Measurements from ENCODE around the gene EXD3. TPM values are rescaled to one million over a fixed set of nuclear protein-coding genes. Genes with fewer than 3 reads are reported as not detected.

Gene EXD3
- total RNA-seq, 1 donor from 2014 or later: 19.5 TPM

DNA sequence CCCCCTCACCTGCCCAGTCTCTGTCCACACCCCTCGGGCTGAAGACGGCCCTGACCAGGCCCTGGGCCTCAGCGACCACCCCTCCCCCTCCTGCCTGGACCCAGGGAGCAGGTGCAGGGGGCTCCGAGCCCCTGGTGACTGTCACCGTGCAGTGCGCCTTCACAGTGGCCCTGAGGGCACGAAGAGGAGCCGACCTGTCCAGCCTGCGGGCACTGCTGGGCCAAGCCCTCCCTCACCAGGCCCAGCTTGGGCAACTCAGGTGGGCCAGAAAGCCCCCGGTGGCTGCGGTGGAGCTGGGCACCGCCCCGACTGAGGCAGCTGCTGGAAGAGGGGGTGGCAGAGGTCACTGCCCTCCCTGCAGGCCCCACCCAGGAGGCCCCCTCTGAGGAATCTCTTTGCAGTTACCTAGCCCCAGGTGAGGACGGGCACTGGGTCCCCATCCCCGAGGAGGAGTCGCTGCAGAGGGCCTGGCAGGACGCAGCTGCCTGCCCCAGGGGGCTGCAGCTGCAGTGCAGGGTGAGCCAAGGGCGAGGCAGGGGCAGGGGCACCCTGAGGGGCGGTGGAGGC lies 10.5 kb upstream of the EXD3 start:
- H3K4me1 Mint-ChIP-seq (ENCODE audit: unreplicated experiment): no peaks in the 10 kb centered on the region
- H3K27ac Mint-ChIP-seq: no peak overlapping the region
- TF ChIP-seq, protein P1, sequence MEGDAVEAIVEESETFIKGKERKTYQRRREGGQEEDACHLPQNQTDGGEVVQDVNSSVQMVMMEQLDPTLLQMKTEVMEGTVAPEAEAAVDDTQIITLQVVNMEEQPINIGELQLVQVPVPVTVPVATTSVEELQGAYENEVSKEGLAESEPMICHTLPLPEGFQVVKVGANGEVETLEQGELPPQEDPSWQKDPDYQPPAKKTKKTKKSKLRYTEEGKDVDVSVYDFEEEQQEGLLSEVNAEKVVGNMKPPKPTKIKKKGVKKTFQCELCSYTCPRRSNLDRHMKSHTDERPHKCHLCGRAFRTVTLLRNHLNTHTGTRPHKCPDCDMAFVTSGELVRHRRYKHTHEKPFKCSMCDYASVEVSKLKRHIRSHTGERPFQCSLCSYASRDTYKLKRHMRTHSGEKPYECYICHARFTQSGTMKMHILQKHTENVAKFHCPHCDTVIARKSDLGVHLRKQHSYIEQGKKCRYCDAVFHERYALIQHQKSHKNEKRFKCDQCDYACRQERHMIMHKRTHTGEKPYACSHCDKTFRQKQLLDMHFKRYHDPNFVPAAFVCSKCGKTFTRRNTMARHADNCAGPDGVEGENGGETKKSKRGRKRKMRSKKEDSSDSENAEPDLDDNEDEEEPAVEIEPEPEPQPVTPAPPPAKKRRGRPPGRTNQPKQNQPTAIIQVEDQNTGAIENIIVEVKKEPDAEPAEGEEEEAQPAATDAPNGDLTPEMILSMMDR (conservative IDR thresholded peaks at IDR 0.05): no peak
- H3K4me3 Mint-ChIP-seq: no peak overlapping the region
- no peak for DNase-seq (ENCODE audit: extremely low spot score, unreplicated experiment)
- H3K27me3 Mint-ChIP-seq: no peaks in the 10 kb centered on the region
- no peaks in the 10 kb centered on the region for H3K9me3 Mint-ChIP-seq
- no peaks in the 10 kb centered on the region for H3K36me3 Mint-ChIP-seq

DNA sequence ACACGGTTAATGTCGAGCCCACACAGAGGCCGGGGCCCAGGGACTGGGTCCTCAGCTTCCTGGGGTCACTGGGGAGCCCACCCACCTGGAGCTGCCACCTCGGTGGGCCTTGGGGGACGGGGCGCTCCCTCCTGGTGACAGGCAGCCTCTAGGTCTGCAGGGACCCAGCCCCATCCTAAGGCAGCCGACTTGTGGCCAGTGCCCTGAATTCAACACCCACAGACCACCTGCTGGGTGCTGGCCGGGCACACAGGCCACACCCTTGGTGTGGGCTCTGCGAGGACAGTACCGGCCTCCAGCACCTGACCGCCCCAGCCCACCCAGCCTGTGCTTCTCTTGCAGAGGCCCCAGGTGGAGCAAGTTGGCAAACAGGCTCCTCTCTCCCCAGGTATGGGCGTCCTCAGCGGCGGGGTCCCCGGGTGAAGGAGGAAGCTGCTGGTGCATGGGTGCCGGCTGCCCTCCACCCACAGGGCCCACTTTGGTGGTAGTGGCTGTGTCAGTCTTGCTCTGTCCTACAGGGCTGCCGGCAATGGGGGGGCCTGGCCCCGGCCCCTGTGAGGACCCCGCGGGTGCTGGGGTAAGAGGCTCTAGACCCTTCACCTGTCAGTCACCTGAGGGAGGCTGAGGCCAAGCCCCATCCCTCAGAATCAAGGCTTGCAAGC lies 9.9 kb upstream of the EXD3 start:
- Mint-ChIP-seq H3K27me3 (no peaks in the 10 kb centered on the region), H3K4me1 (ENCODE audit: unreplicated experiment) (no peaks in the 10 kb centered on the region), H3K9me3 (no peaks in the 10 kb centered on the region), H3K27ac (no peak overlapping the region), H3K36me3 (no peaks in the 10 kb centered on the region), H3K4me3 (no peak overlapping the region)
- TF ChIP-seq, protein P1 (conservative IDR thresholded peaks at IDR 0.05): no peak
- DNase-seq (ENCODE audit: extremely low spot score, unreplicated experiment): no peak

DNA sequence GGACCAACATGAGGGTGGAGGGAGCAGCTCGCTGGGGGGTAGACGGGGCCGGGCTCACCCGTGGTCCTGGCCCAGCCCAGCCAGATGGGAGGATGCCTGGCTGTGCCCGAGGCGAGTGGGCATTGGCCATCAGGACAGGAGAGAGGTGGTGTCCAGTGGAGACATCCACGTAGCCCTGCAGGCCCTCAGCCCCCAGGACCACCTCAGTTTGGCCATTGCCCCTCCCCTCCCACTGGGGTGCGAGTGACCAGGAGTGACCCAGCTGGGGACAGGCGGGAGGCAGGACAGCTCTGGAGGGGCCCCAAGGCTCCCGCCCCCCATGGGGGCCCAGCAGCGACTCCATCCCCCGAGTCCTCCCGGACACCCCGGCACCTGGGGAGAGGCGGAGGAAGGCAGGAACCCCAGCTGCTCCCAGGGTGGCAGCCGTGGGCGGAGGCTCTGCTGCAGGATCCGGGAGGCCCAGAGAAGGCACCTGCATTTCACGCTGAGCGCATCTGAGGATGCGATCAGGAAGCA lies 8.5 kb upstream of the EXD3 start:
- Mint-ChIP-seq H3K4me1 (ENCODE audit: unreplicated experiment) (no peaks in the 10 kb centered on the region), H3K27me3 (no peaks in the 10 kb centered on the region), H3K4me3 (no peak overlapping the region), H3K9me3 (no peaks in the 10 kb centered on the region), H3K27ac (no peak overlapping the region), H3K36me3 (no peaks in the 10 kb centered on the region)
- no peak for DNase-seq (ENCODE audit: extremely low spot score, unreplicated experiment)
- TF ChIP-seq, protein P1 (conservative IDR thresholded peaks at IDR 0.05): no peak

DNA sequence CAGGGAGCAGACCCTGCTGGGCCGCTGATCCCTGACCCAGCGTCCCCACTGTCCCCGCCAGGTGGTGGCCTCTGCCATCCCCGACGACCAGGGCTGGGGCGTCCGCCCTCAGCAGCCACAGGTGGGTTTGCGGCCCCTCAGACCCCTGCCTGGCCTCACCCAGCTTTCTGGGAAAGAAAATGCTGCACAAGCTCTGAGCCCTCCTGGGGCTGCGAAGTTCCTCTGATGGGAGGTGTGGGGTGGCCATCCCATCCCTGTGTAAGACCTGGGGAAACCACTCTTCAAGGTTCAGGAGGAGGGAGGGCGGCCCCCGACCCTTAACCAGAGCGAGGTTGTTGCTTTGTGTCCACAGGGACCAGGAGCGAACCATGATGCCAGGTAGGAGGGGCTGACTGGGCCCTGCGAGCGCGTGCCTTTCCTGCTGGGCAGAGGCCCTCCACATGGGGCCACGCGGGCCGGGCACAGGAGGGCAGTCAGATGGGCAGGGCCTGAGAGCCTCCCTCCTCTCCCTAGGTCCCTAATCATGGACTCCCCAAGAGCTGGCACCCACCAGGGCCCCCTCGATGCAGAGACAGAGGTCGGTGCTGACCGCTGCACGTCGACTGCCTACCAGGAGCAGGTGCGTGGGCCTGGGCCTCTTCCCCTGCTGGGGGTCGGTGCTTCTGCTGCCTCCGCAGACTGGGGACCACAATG lies 7.9 kb upstream of the EXD3 start:
- no peak for DNase-seq (ENCODE audit: extremely low spot score, unreplicated experiment)
- H3K4me3 Mint-ChIP-seq: no peak overlapping the region
- TF ChIP-seq, protein P1 (conservative IDR thresholded peaks at IDR 0.05): no peak

DNA sequence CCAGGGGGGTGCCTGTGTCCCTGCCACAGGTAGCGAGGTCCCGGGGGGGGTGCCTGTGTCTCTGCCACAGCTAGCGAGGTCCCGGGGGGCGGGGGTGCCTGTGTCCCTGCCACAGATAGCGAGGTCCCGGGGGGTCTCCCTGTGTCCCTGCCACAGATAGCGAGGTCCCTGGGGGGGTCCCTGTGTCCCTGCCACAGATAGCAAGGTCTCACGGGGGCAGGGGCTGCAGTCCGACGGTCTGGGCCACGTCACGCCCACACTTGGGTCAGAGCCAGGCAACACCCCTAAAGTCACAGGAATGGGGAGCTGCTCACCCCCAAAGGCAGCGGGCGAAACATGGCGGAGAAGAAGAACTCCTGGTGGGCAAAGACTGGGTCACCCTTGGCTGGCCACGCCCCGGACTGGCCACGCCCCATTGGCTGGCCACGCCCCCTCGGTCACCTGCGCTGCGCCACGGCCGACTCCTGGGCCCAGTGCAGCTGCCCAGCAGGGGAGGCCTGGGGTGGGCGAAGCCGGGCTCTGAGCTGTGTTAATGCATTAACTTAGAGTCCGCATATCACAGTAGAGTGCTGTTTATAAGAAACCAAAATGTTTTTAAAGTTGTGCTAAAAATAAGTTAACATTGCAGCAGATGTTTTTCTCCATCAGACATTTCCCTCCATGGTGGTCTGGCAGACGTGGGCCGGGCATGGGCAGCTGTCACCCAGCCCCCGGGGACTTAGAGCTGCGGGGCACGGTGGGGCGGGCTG lies 7.2 kb upstream of the EXD3 start:
- DNase-seq (ENCODE audit: extremely low spot score, unreplicated experiment): no peak
- H3K4me3 Mint-ChIP-seq: no peak overlapping the region

More for the DNA sequence above, 7.9 kb upstream of the EXD3 start:
- no peak overlapping the region for H3K27ac Mint-ChIP-seq
- no peaks in the 10 kb centered on the region for H3K27me3 Mint-ChIP-seq
- no peaks in the 10 kb centered on the region for H3K9me3 Mint-ChIP-seq
- no peaks in the 10 kb centered on the region for H3K4me1 Mint-ChIP-seq (ENCODE audit: unreplicated experiment)
- H3K36me3 Mint-ChIP-seq: no peaks in the 10 kb centered on the region

More for the DNA sequence above, 7.2 kb upstream of the EXD3 start:
- no peaks in the 10 kb centered on the region for H3K27me3 Mint-ChIP-seq
- H3K36me3 Mint-ChIP-seq: no peaks in the 10 kb centered on the region
- no peaks in the 10 kb centered on the region for H3K4me1 Mint-ChIP-seq (ENCODE audit: unreplicated experiment)
- TF ChIP-seq, protein P1 (conservative IDR thresholded peaks at IDR 0.05): no peak
- H3K9me3 Mint-ChIP-seq: no peaks in the 10 kb centered on the region
- no peak overlapping the region for H3K27ac Mint-ChIP-seq
